Neural cell (in vitro differentiated cells): ENCODE data around the gene ZNF117. TPM values are rescaled to one million over a fixed set of nuclear protein-coding genes. Genes with fewer than 3 reads are reported as not detected.
"Not testable (repeated sequence)": the region's sequence is repeated elsewhere in the genome, so short reads cannot be mapped to it uniquely, and the experiment has no call there.

Experiments
- H2AFZ ChIP-seq: fragments of 200-600, 300-800 bp; sonication (generic), shearing (Covaris generic); 2 replicates; pipeline ENCODE4 v1.6.0; 2014; ENCODE audit warnings: low read depth, mild to moderate bottlenecking, antibody characterized with exemption, low read length, moderate library complexity
- H3F3A ChIP-seq: fragments of 200-600 bp; shearing (Covaris generic); 2 replicates; pipeline ENCODE4 v1.6.1; 2016; ENCODE audit warnings: mild to moderate bottlenecking, moderate library complexity, mixed read lengths, antibody characterized with exemption, low read length; ENCODE audit not compliant: insufficient read depth, poor library complexity, severe bottlenecking
- H3K27ac ChIP-seq: fragments of 200-600, 300-800 bp; sonication (generic), shearing (Covaris generic); 2 replicates; pipeline ENCODE4 v1.5.1; 2014; ENCODE audit warnings: mild to moderate bottlenecking, low read length, moderate library complexity
- H3K27me3 ChIP-seq: fragments of 300-800, 200-600 bp; sonication (generic), shearing (Covaris generic); 2 replicates; pipeline ENCODE4 v1.6.0; 2014; ENCODE audit warnings: mild to moderate bottlenecking, low read depth, low read length, moderate library complexity; ENCODE audit not compliant: insufficient read depth
- H3K36me3 ChIP-seq: fragments of 300-800, 200-600 bp; sonication (generic), shearing (Covaris generic); 2 replicates; pipeline ENCODE4 v1.5.1; 2014; ENCODE audit warnings: mild to moderate bottlenecking, antibody characterized with exemption, low read length, moderate library complexity; ENCODE audit not compliant: insufficient read depth
- H3K4me2 ChIP-seq: fragments of 300-800, 200-600 bp; sonication (generic), shearing (Covaris generic); 2 replicates; pipeline ENCODE4 v1.6.0; 2014; ENCODE audit warnings: mild to moderate bottlenecking, low read length
- H3K4me3 ChIP-seq: fragments of 300-800, 200-600 bp; sonication (generic), shearing (Covaris generic); 2 replicates; pipeline ENCODE4 v1.5.1; 2014; ENCODE audit warnings: mild to moderate bottlenecking, low read length, moderate library complexity
- H3K79me2 ChIP-seq: fragments of 200-600 bp; shearing (Covaris generic); replicated peaks from 2 replicates; pipeline ENCODE4 v1.6.0; 2014; ENCODE audit warnings: mild to moderate bottlenecking, low read length, moderate library complexity; ENCODE audit not compliant: insufficient read depth
- H3K9ac ChIP-seq: fragments of 300-800, 200-600 bp; sonication (generic), shearing (Covaris generic); 2 replicates; pipeline ENCODE4 v1.6.1; 2016; ENCODE audit warnings: mild to moderate bottlenecking, low read length, mixed read lengths
- H3K9me2 ChIP-seq: fragments of 200-600 bp; shearing (Covaris generic); 2 replicates; pipeline ENCODE4 v1.6.1; 2016; ENCODE audit warnings: mild to moderate bottlenecking, low read length, mixed read lengths; ENCODE audit not compliant: insufficient read depth
- H3K9me3 ChIP-seq: fragments of 200-600, 300-800 bp; sonication (generic), shearing (Covaris generic); 2 replicates; pipeline ENCODE4 v1.6.1; 2016; ENCODE audit warnings: mild to moderate bottlenecking, mixed run types, low read length, moderate library complexity, mixed read lengths
- H4K20me1 ChIP-seq: fragments of 200-600 bp; shearing (Covaris generic); 2 replicates; pipeline ENCODE4 v1.6.1; 2016; ENCODE audit warnings: mild to moderate bottlenecking, mixed run types; ENCODE audit not compliant: insufficient read depth
- EP300 ChIP-seq: fragments of 450-650 bp; conservative IDR thresholded peaks from 2 replicates; pipeline ENCODE4 v1.6.1; 2014; ENCODE audit warnings: antibody characterized with exemption, mild to moderate bottlenecking, moderate library complexity; ENCODE audit not compliant: poor library complexity, severe bottlenecking
- EZH2 ChIP-seq: fragments of 200-600, 300-800 bp; shearing (Covaris generic), sonication (generic); IDR thresholded peaks from 2 replicates; pipeline ENCODE4 v1.6.1; 2014; ENCODE audit warnings: antibody characterized with exemption, low read length, borderline replicate concordance, mild to moderate bottlenecking; ENCODE audit not compliant: insufficient read depth, poor library complexity, severe bottlenecking
- MXI1 ChIP-seq: fragments of 450-650 bp; conservative IDR thresholded peaks from 2 replicates; pipeline ENCODE4 v1.6.1; 2014; ENCODE audit warnings: antibody characterized with exemption, mild to moderate bottlenecking; ENCODE audit not compliant: poor library complexity, severe bottlenecking
- POLR2AphosphoS5 ChIP-seq: IDR thresholded peaks from 2 replicates; pipeline ENCODE4 v1.6.1; 2012
- RAD21 ChIP-seq: fragments of 450-650 bp; conservative IDR thresholded peaks from 2 replicates; pipeline ENCODE4 v1.6.1; 2014; ENCODE audit warnings: antibody characterized with exemption, mild to moderate bottlenecking, moderate library complexity
- SMC3 ChIP-seq: fragments of 450-650 bp; conservative IDR thresholded peaks from 2 replicates; pipeline ENCODE4 v1.6.1; 2014; ENCODE audit warnings: antibody characterized with exemption, mild to moderate bottlenecking, moderate library complexity; ENCODE audit not compliant: poor library complexity
- TAF1 ChIP-seq: IDR thresholded peaks from 2 replicates; pipeline ENCODE4 v1.6.1; 2012; ENCODE audit warnings: low read depth
- polyA plus RNA-seq: library from polyadenylated mRNA; depleted of rRNA; stranded (reverse); fragments of >200 nt; gene quantifications from 2 replicates; pipeline ENCODE4 v1.2.3, GENCODE V29; 2014
- TF ChIP-seq, protein P1 (sequence below): fragments of 450-650 bp; IDR thresholded peaks from 2 replicates; pipeline ENCODE4 v1.5.1; 2014; ENCODE audit warnings: antibody characterized with exemption, mild to moderate bottlenecking, moderate library complexity; ENCODE audit not compliant: poor library complexity, severe bottlenecking
- TF ChIP-seq, protein P2 (sequence below): IDR thresholded peaks from 2 replicates; pipeline ENCODE4 v1.6.1; 2012; ENCODE audit warnings: borderline replicate concordance

Gene ZNF117
- polyA plus RNA-seq, 1 donor from 2014 or later: 112 TPM

- H3K36me3 ChIP-seq, H3K4me3 ChIP-seq, H3F3A ChIP-seq, H3K9me2 ChIP-seq, H4K20me1 ChIP-seq, H2AFZ ChIP-seq, H3K27ac ChIP-seq, H3K79me2 ChIP-seq, H3K9me3 ChIP-seq, H3K4me2 ChIP-seq, H3K9ac ChIP-seq: not testable (repeated sequence)
- peaks cover 13% of the 10 kb centered on the region for H3K27me3 ChIP-seq
Observed at GRCh38 chr7:64948774-64949173, 42.1 kb downstream of the ZNF117 start.

DNA sequence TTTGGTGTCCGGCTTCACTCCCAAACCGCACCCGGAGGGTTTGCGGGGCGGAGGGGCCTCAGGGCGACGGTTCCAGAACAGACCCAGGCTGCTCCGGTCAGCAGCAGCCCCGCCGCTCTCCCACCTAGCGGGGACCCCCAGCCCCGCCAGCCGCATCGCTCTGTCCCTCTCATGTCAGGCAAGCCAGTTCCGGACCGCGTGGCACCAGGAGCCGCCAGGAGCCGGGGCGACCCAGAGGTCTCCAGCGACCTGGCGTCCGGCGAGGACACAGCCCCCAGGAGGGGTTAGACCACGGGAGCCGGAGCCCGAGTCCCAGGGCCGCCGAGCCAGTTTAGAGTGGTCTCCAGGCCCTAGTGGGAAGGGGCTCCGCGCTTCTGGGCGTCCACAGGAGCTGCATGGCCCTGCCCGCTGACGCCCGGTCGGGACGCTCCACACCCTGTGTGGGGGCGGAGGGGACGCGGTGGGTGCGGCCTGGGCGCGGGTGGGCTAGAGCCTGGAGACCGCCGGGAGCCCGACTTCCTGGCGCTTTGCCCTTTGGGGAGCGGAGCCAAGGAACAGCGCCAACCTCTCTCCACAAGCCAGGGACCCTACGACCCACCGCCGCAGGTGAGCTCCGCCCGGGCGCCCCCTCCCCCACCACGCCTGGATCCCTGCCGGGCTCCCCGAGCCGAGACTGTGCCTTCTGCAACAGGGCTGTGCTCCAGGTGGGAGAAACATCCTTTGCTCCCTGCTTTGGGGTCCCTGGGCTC lies 43.4 kb downstream of the ZNF117 start:
- H3K9ac ChIP-seq: no peak overlapping the region
- no peak overlapping the region for H3K27ac ChIP-seq
- H3K79me2 ChIP-seq: no peaks in the 10 kb centered on the region
- no peaks in the 10 kb centered on the region for H4K20me1 ChIP-seq
- H3K9me3 ChIP-seq: no peaks in the 10 kb centered on the region
- peak overlapping the region; percentile 56 for H3K4me3 ChIP-seq
- no peaks in the 10 kb centered on the region for H3K9me2 ChIP-seq
- H3K27me3 ChIP-seq: peaks cover 13% of the 10 kb centered on the region
- TF ChIP-seq POLR2AphosphoS5 (no peak), TAF1 (no peak), EP300 (no peak), RAD21 (no peak), SMC3 (no peak), MXI1 (no peak), EZH2 (no peak)
- TF ChIP-seq, protein P1, sequence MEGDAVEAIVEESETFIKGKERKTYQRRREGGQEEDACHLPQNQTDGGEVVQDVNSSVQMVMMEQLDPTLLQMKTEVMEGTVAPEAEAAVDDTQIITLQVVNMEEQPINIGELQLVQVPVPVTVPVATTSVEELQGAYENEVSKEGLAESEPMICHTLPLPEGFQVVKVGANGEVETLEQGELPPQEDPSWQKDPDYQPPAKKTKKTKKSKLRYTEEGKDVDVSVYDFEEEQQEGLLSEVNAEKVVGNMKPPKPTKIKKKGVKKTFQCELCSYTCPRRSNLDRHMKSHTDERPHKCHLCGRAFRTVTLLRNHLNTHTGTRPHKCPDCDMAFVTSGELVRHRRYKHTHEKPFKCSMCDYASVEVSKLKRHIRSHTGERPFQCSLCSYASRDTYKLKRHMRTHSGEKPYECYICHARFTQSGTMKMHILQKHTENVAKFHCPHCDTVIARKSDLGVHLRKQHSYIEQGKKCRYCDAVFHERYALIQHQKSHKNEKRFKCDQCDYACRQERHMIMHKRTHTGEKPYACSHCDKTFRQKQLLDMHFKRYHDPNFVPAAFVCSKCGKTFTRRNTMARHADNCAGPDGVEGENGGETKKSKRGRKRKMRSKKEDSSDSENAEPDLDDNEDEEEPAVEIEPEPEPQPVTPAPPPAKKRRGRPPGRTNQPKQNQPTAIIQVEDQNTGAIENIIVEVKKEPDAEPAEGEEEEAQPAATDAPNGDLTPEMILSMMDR: no peak
- TF ChIP-seq, protein P2, sequence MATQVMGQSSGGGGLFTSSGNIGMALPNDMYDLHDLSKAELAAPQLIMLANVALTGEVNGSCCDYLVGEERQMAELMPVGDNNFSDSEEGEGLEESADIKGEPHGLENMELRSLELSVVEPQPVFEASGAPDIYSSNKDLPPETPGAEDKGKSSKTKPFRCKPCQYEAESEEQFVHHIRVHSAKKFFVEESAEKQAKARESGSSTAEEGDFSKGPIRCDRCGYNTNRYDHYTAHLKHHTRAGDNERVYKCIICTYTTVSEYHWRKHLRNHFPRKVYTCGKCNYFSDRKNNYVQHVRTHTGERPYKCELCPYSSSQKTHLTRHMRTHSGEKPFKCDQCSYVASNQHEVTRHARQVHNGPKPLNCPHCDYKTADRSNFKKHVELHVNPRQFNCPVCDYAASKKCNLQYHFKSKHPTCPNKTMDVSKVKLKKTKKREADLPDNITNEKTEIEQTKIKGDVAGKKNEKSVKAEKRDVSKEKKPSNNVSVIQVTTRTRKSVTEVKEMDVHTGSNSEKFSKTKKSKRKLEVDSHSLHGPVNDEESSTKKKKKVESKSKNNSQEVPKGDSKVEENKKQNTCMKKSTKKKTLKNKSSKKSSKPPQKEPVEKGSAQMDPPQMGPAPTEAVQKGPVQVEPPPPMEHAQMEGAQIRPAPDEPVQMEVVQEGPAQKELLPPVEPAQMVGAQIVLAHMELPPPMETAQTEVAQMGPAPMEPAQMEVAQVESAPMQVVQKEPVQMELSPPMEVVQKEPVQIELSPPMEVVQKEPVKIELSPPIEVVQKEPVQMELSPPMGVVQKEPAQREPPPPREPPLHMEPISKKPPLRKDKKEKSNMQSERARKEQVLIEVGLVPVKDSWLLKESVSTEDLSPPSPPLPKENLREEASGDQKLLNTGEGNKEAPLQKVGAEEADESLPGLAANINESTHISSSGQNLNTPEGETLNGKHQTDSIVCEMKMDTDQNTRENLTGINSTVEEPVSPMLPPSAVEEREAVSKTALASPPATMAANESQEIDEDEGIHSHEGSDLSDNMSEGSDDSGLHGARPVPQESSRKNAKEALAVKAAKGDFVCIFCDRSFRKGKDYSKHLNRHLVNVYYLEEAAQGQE: no peak
- H3K4me2 ChIP-seq: no peak overlapping the region
- H2AFZ ChIP-seq: no peak overlapping the region
- no peaks in the 10 kb centered on the region for H3F3A ChIP-seq
- no peaks in the 10 kb centered on the region for H3K36me3 ChIP-seq

DNA sequence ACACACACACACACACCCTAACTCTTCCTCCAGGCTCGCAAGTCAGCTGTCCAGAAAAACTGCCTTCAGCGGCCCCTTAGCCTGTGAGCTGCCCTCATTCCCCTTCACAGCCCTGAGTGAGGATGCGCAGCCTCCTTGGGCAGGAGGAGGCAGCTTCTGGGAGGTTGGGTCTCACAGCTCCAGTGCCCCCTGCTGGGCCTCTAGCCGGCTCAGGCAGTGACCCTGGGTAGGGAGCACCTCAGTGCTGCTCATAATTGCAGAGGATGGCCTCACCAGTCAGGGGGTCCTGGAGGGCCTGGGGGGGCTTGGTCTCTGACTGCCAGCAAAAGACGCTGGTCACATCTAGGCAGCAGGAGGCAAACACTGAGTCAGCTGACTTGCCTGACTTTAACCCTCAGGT lies 44.1 kb downstream of the ZNF117 start:
- H3K79me2 ChIP-seq: no peaks in the 10 kb centered on the region
- no peaks in the 10 kb centered on the region for H3F3A ChIP-seq
- H3K9ac ChIP-seq: no peak overlapping the region
- no peak for TF ChIP-seq POLR2AphosphoS5
- TF ChIP-seq, protein P1: no peak
- TF ChIP-seq, protein P2: no peak
- no peak for TF ChIP-seq EP300
- no peak for TF ChIP-seq EZH2
- TF ChIP-seq RAD21: no peak
- TF ChIP-seq SMC3: no peak
- no peak for TF ChIP-seq MXI1
- no peak for TF ChIP-seq TAF1
- H3K36me3 ChIP-seq: no peaks in the 10 kb centered on the region
- no peaks in the 10 kb centered on the region for H4K20me1 ChIP-seq
- H2AFZ ChIP-seq: no peak overlapping the region
- no peaks in the 10 kb centered on the region for H3K9me2 ChIP-seq
- H3K27me3 ChIP-seq: peaks cover 13% of the 10 kb centered on the region
- H3K9me3 ChIP-seq: no peaks in the 10 kb centered on the region
- H3K4me2 ChIP-seq: no peak overlapping the region
- H3K4me3 ChIP-seq: no peak overlapping the region
- no peak overlapping the region for H3K27ac ChIP-seq
